GM12878 (cell line): ENCODE data around the gene CRTC3. TPM values are rescaled to one million over a fixed set of nuclear protein-coding genes. Genes with fewer than 3 reads are reported as not detected.

ENCODE experiments used
- ATAC-seq: fragments of 200-7000 bp; cut with Tn5 transposase; 3 replicates; pipeline ENCODE4 v1.9.1; 2020; ENCODE audit warnings: mild to moderate bottlenecking, moderate library complexity
- BruUV-seq: library from RNA; stranded (reverse); fragments of 400-500 nt; replicated peaks from 2 replicates; lab custom pipeline; 2021; lab: Mats Ljungman, UMichigan
- CTCF ChIA-PET: fragments of 300-600 bp; sonication (Branson Sonifier 250); formaldehyde crosslinking; extraction: SDS; loops from one replicate; lab custom pipeline; 2021; ENCODE audit warnings: inconsistent platforms; lab: Yijun Ruan, JAX
- POLR2A ChIA-PET: fragments of 350-600 bp; formaldehyde crosslinking; extraction: SDS; loops from one replicate; lab custom pipeline; 2021; ENCODE audit warnings: inconsistent platforms; lab: Charles Lee
- RAD21 ChIA-PET: fragments of 300-600 bp; sonication (Branson Sonifier 250); formaldehyde crosslinking; loops from one replicate; lab custom pipeline; 2023; ENCODE audit warnings: antibody characterized with exemption; ENCODE audit not compliant: unreplicated experiment; lab: Charles Lee
- SMC1A ChIA-PET: fragments of 300-600 bp; sonication (Branson Sonifier 250); formaldehyde crosslinking; loops from one replicate; lab custom pipeline; 2023; ENCODE audit not compliant: unreplicated experiment, uncharacterized antibody; lab: Charles Lee
- DNase-seq: peaks from one replicate; pipeline ENCODE4 v3.0.0-alpha.2; 2011; ENCODE audit warnings: low read depth, low spot score
- FAIRE-seq: peaks from 3 replicates; lab custom pipeline; 2011; peaks lifted over from hg19 to GRCh38; lab: Jason Lieb, UNC
- H2AFZ ChIP-seq: 2 replicates; pipeline ENCODE4 v1.6.0; 2011; ENCODE audit warnings: low read depth, low read length, control low read depth; ENCODE audit not compliant: control insufficient read depth
- H3K27ac ChIP-seq: 2 replicates; pipeline ENCODE4 v1.5.1; 2011; ENCODE audit warnings: control low read depth; ENCODE audit not compliant: control insufficient read depth, insufficient read depth
- H3K27me3 ChIP-seq, 2 experiments: replicated peaks in 1 of 2; 2 replicates each; pipeline versions ENCODE4 v1.6.0 to v1.6.1; 2011; ENCODE audit warnings: low read length in 1 of 2; ENCODE audit not compliant: control insufficient read depth in 2 of 2, insufficient read depth in 2 of 2
- H3K36me3 ChIP-seq, 2 experiments: 2 replicates each; pipeline ENCODE4 v1.5.1; 2011; ENCODE audit warnings: low read length in 1 of 2; ENCODE audit not compliant: control insufficient read depth in 2 of 2, insufficient read depth in 2 of 2
- H3K4me1 ChIP-seq: 2 replicates; pipeline ENCODE4 v1.6.1; 2011; ENCODE audit warnings: mild to moderate bottlenecking, low read length, moderate library complexity, mixed read lengths; ENCODE audit not compliant: control insufficient read depth, insufficient read depth
- H3K4me2 ChIP-seq: 2 replicates; pipeline ENCODE4 v1.6.0; 2011; ENCODE audit warnings: control low read depth; ENCODE audit not compliant: control insufficient read depth, insufficient read depth
- H3K4me3 ChIP-seq: fragments of 200-600 bp; sonication (generic); 2 replicates; pipeline ENCODE4 v1.5.1; 2016
- H3K79me2 ChIP-seq: 2 replicates; pipeline ENCODE4 v1.6.0; 2011; ENCODE audit warnings: low read length; ENCODE audit not compliant: control insufficient read depth, insufficient read depth
- H3K9ac ChIP-seq: 2 replicates; pipeline ENCODE4 v1.8.0; 2011; ENCODE audit warnings: low read length, control low read depth, mixed read lengths; ENCODE audit not compliant: control insufficient read depth, insufficient read depth
- H3K9me3 ChIP-seq: replicated peaks from 3 replicates; pipeline ENCODE4 v1.5.1; 2011; ENCODE audit warnings: mild to moderate bottlenecking, low read length; ENCODE audit not compliant: control insufficient read depth, insufficient read depth
- H4K20me1 ChIP-seq: 2 replicates; pipeline ENCODE4 v1.6.0; 2011; ENCODE audit not compliant: control insufficient read depth, insufficient read depth
- FOXM1 ChIP-seq: IDR thresholded peaks from 2 replicates; pipeline ENCODE4 v1.6.1; 2012; ENCODE audit warnings: low read depth, mild to moderate bottlenecking, inconsistent platforms, low read length, moderate library complexity
- HCFC1 ChIP-seq: fragments of 150-350 bp; IDR thresholded peaks from 2 replicates; pipeline ENCODE4 v1.6.1; 2014; ENCODE audit warnings: low read length
- HDAC2 ChIP-seq: fragments of 200-600 bp; sonication (generic); IDR thresholded peaks from 2 replicates; pipeline ENCODE4 v1.6.1; 2017
- HDGF ChIP-seq: fragments of 450-650 bp; IDR thresholded peaks from 2 replicates; pipeline ENCODE4 v1.6.1; 2016; ENCODE audit warnings: antibody characterized with exemption
- SIX5 ChIP-seq: IDR thresholded peaks from 2 replicates; pipeline ENCODE4 v1.6.1; 2011; ENCODE audit warnings: mild to moderate bottlenecking, low read depth, low read length, moderate library complexity; ENCODE audit not compliant: severe bottlenecking
- SRF ChIP-seq, 2 experiments: IDR thresholded peaks; 2 replicates each; pipeline ENCODE4 v1.6.1; 2011; ENCODE audit warnings: low read depth in 2 of 2, low read length in 2 of 2, mild to moderate bottlenecking in 1 of 2, moderate library complexity in 1 of 2
- YBX1 ChIP-seq: fragments of 450-650 bp; IDR thresholded peaks from 2 replicates; pipeline ENCODE4 v1.6.1; 2016; ENCODE audit warnings: antibody characterized with exemption
- ZNF217 ChIP-seq: fragments of 450-650 bp; IDR thresholded peaks from 2 replicates; pipeline ENCODE4 v1.6.1; 2017; ENCODE audit warnings: antibody characterized with exemption, mild to moderate bottlenecking
- WGBS: methylation state at CpG from one replicate; pipeline ENCODE4 v1.1.6; 2016; ENCODE audit warnings: low lambda C conversion rate; ENCODE audit not compliant: insufficient replicate concordance, insufficient coverage; ENCODE audit errors: missing lambda C conversion rate; 5-methylcytosine and 5-hydroxymethylcytosine counted together
- in situ Hi-C: fragments of 300-500 bp; cut with MboI; formaldehyde crosslinking; loops from 9 replicates; pipeline ENCODE4 v1.14.3; 2018; ENCODE audit warnings: mixed read lengths
- intact Hi-C: fragments of 100-400 bp; cut with micrococcal nuclease; formaldehyde crosslinking; loops from one replicate; pipeline ENCODE4 v1.14.2; 2022; ENCODE audit not compliant: unreplicated experiment
- polyA plus RNA-seq, 11 experiments: library from polyadenylated mRNA; depleted of rRNA in 4 of 11; unstranded in 6 of 11; stranded (reverse) in 5 of 11; fragments of >200 nt; fragmentation: Nextera tagmentation in 4 of 11; fragmentation: Illumina TruSeq in 1 of 11; extraction: Ambion mirVana in 4 of 11; extraction: Trizol in 1 of 11; gene quantifications; 1 replicate in 1 of 11; 2 replicates in 10 of 11; pipeline versions ENCODE4 v1.2.1 to v1.2.3, GENCODE V29; 2011 to 2016; ENCODE audit warnings: inconsistent platforms in 2 of 11, missing spikeins in 2 of 11, low read depth in 1 of 11
- total RNA-seq, 4 experiments: library from RNA; depleted of rRNA in 3 of 4; stranded (reverse); fragments of >200 nt in 3 of 4; fragmentation: Illumina TruSeq in 1 of 4; extraction: Trizol in 1 of 4; gene quantifications; 2 replicates each; pipeline versions ENCODE4 v1.2.1 to v1.2.3, GENCODE V29; 2013 to 2021
- TF ChIP-seq, protein P1 (sequence below): fragments of 450-650 bp; IDR thresholded peaks from 2 replicates; pipeline ENCODE4 v1.6.1; 2017; ENCODE audit warnings: mild to moderate bottlenecking, moderate library complexity
- TF ChIP-seq, protein P2 (sequence below): IDR thresholded peaks from 2 replicates; pipeline ENCODE4 v1.6.1; 2011; ENCODE audit warnings: borderline replicate concordance, low read depth, mild to moderate bottlenecking, moderate library complexity, mixed read lengths, low read length; ENCODE audit not compliant: insufficient read depth; ENCODE audit errors: extremely low read length

CRTC3 gene
- total and polyA plus RNA-seq, 10 of the 15 experiments (the other 5 are each of a cell fraction or from before 2014, with no cell fraction given), result 3.5 to 36.9 (median 18.9) TPM

DNA sequence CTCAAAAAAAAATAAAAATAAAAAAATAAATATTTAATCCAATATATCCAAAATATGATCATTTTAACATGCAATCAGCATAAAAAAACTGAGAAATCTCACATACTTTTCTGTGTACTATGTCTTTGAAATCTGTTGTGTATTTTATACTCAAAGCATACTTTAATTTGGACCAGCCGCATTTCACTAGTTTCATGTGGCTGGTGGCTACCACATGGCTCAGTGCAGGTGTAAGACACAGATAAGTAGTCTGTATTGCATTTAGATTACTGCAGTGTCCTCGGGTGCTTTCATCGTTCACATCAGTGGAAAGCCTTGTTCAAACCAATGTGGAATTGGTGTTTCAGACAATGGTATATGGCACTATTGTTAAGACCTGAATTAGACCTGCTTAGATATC, 11.0 kb downstream of the CRTC3 start:
- TF ChIP-seq ZNF217 (no peak), SIX5 (no peak), SRF (IDR thresholded peaks at IDR 0.05; ENCODE audit: low read depth in 2 of 2, low read length in 2 of 2) (no peak), HDAC2 (no peak), HCFC1 (no peak), HDGF (no peak), YBX1 (no peak), FOXM1 (no peak)
- TF ChIP-seq, protein P1, sequence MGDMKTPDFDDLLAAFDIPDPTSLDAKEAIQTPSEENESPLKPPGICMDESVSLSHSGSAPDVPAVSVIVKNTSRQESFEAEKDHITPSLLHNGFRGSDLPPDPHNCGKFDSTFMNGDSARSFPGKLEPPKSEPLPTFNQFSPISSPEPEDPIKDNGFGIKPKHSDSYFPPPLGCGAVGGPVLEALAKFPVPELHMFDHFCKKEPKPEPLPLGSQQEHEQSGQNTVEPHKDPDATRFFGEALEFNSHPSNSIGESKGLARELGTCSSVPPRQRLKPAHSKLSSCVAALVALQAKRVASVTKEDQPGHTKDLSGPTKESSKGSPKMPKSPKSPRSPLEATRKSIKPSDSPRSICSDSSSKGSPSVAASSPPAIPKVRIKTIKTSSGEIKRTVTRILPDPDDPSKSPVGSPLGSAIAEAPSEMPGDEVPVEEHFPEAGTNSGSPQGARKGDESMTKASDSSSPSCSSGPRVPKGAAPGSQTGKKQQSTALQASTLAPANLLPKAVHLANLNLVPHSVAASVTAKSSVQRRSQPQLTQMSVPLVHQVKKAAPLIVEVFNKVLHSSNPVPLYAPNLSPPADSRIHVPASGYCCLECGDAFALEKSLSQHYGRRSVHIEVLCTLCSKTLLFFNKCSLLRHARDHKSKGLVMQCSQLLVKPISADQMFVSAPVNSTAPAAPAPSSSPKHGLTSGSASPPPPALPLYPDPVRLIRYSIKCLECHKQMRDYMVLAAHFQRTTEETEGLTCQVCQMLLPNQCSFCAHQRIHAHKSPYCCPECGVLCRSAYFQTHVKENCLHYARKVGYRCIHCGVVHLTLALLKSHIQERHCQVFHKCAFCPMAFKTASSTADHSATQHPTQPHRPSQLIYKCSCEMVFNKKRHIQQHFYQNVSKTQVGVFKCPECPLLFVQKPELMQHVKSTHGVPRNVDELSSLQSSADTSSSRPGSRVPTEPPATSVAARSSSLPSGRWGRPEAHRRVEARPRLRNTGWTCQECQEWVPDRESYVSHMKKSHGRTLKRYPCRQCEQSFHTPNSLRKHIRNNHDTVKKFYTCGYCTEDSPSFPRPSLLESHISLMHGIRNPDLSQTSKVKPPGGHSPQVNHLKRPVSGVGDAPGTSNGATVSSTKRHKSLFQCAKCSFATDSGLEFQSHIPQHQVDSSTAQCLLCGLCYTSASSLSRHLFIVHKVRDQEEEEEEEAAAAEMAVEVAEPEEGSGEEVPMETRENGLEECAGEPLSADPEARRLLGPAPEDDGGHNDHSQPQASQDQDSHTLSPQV, result no peak
- TF ChIP-seq, protein P2, sequence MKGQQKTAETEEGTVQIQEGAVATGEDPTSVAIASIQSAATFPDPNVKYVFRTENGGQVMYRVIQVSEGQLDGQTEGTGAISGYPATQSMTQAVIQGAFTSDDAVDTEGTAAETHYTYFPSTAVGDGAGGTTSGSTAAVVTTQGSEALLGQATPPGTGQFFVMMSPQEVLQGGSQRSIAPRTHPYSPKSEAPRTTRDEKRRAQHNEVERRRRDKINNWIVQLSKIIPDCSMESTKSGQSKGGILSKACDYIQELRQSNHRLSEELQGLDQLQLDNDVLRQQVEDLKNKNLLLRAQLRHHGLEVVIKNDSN, result no peak
- Histone ChIP-seq H3K27ac (no peak overlapping the region), H3K36me3 (peaks cover 0 to 16% of the 10 kb centered on the region in 2 experiments), H3K9me3 (no peaks in the 10 kb centered on the region), H3K4me1 (no peaks in the 10 kb centered on the region), H3K79me2 (peaks cover 12% of the 10 kb centered on the region), H3K27me3 (no peaks in the 10 kb centered on the region), H4K20me1 (no peaks in the 10 kb centered on the region), H3K9ac (no peak overlapping the region), H2AFZ (no peak overlapping the region), H3K4me2 (no peak overlapping the region), H3K4me3 (no peak overlapping the region)
- no peak for DNase-seq
- no peak for FAIRE-seq
- ChIA-PET RAD21 (no interaction called here), POLR2A (interaction anchor here (0.9 kb wide), 1 partner anchor 17 kb away, joined by 6 read pairs; no protein-coding TSS in a partner anchor), CTCF (interaction anchor here (1.3 kb wide), 1 partner anchor 20 kb away, joined by 3 read pairs; no protein-coding TSS in a partner anchor), SMC1A (interaction anchor here (0.9 to 1.9 kb wide), 5 partner anchors 10 to 45 kb away, joined by 3 to 7 read pairs (median 4); no protein-coding TSS in a partner anchor)
- intact Hi-C loops, result no loop called here
- in situ Hi-C loops, result no loop called here
- no peak for ATAC-seq
- WGBS, result 83% methylated on average over 3 of the region's 3 CpGs
- no TSS peak for BruUV-seq
